Activated CD4-positive, alpha-beta memory T cell treated with anti-CD3 and anti-CD28 coated beads for 36 hours (primary cell): Measurements from ENCODE around the gene LHX4. TPM values are rescaled to one million over a fixed set of nuclear protein-coding genes. Genes with fewer than 3 reads are reported as not detected.
"Not testable (repeated sequence)": the region's sequence is repeated elsewhere in the genome, so short reads cannot be mapped to it uniquely, and the experiment has no call there.

Experiments used
- CTCF ChIA-PET: fragments of 350-600 bp; sonication (Branson Sonifier 250); formaldehyde crosslinking; loops from one replicate; lab custom pipeline; 2021; ENCODE audit warnings: antibody characterized with exemption, inconsistent platforms; lab: Charles Lee
- POLR2A ChIA-PET: fragments of 350-600 bp; sonication (Branson Sonifier 250); formaldehyde crosslinking; loops from one replicate; lab custom pipeline; 2021; ENCODE audit warnings: antibody characterized with exemption; lab: Charles Lee
- DNase-seq: peaks from one replicate; pipeline ENCODE4 v3.0.0-alpha.2; 2020
- H3K27ac Mint-ChIP-seq: one replicate; pipeline ENCODE4 v1.8.0; 2021; ENCODE audit warnings: mixed read lengths
- H3K27me3 Mint-ChIP-seq: one replicate; pipeline ENCODE4 v1.8.0; 2021; ENCODE audit warnings: mixed read lengths
- H3K36me3 Mint-ChIP-seq: one replicate; pipeline ENCODE4 v1.8.0; 2021; ENCODE audit warnings: mixed read lengths
- H3K4me1 Mint-ChIP-seq: one replicate; pipeline ENCODE4 v1.8.0; 2021; ENCODE audit warnings: low read depth, mixed read lengths
- H3K4me3 Mint-ChIP-seq: one replicate; pipeline ENCODE4 v1.8.0; 2021; ENCODE audit warnings: mild to moderate bottlenecking, mixed read lengths
- H3K9me3 Mint-ChIP-seq: one replicate; pipeline ENCODE4 v1.8.0; 2021; ENCODE audit warnings: mixed read lengths
- intact Hi-C: fragments of 100-400 bp; cut with micrococcal nuclease; formaldehyde crosslinking; loops from one replicate; pipeline ENCODE4 v1.15.1; 2023
- total RNA-seq, 2 experiments: library from RNA; stranded (reverse); gene quantifications; one replicate each; pipeline ENCODE4 v1.2.3, GENCODE V29; 2021

LHX4 gene
- total RNA-seq, 2 experiments from 2014 or later = not detected

GRCh38 chr1:180198611-180199010 is 31.5 kb upstream of the LHX4 start:
- POLR2A ChIA-PET = no interaction called here
- H3K27me3 Mint-ChIP-seq = no peaks in the 10 kb centered on the region
- intact Hi-C loops = no loop called here
- CTCF ChIA-PET = interaction anchor here (1.1 to 4.5 kb wide), 2 partner anchors 11 to 19 kb away, joined by 3 to 26 read pairs; no protein-coding TSS in a partner anchor
- no peak overlapping the region for H3K27ac Mint-ChIP-seq
- no peak overlapping the region for H3K4me3 Mint-ChIP-seq
- no peaks in the 10 kb centered on the region for H3K4me1 Mint-ChIP-seq
- no peak for DNase-seq
- peaks cover 5% of the 10 kb centered on the region for H3K36me3 Mint-ChIP-seq
- H3K9me3 Mint-ChIP-seq = no peaks in the 10 kb centered on the region

GRCh38 chr1:180199018-180199417 is 31.0 kb upstream of the LHX4 start:
- H3K27ac Mint-ChIP-seq = no peak overlapping the region
- ChIA-PET CTCF (interaction anchor here (4.5 kb wide), 1 partner anchor 19 kb away, joined by 26 read pairs; no protein-coding TSS in a partner anchor), POLR2A (no interaction called here)
- intact Hi-C loops = no loop called here
- DNase-seq = no peak
- no peaks in the 10 kb centered on the region for H3K27me3 Mint-ChIP-seq
- H3K9me3 Mint-ChIP-seq = no peaks in the 10 kb centered on the region
- no peaks in the 10 kb centered on the region for H3K4me1 Mint-ChIP-seq
- H3K36me3 Mint-ChIP-seq = peaks cover 5% of the 10 kb centered on the region
- H3K4me3 Mint-ChIP-seq = no peak overlapping the region

- Mint-ChIP-seq H3K27me3 (no peaks in the 10 kb centered on the region), H3K27ac (no peak overlapping the region), H3K4me3 (no peak overlapping the region), H3K4me1 (no peaks in the 10 kb centered on the region), H3K36me3 (no peaks in the 10 kb centered on the region), H3K9me3 (no peaks in the 10 kb centered on the region)
- CTCF ChIA-PET = interaction anchor here (3.2 kb wide), 1 partner anchor 21 kb away, joined by 16 read pairs; no protein-coding TSS in a partner anchor
- DNase-seq = no peak
- POLR2A ChIA-PET = no interaction called here
- intact Hi-C loops = no loop called here
Measured at GRCh38 chr1:180201451-180202200, 28.4 kb upstream of the LHX4 start.

DNA sequence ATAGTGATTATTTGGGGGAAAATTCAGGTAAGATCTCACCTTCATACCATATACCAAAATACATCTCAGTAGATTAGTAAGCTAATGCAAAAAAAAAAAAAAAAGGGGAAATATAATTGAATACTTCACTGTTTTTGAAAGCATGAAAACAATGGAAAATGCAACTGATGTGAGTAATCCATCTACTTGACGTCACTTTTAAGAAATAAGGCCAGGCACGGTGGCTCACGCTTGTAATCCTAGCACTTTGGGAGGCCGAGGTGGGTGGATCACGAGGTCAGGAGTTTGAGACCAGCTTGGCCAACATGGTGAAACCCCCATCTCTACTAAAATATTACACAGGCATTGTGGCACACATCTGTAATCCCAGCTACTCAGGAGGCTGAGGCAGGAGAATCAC is 27.5 kb upstream of the LHX4 start:
- H3K4me3 Mint-ChIP-seq, H3K27me3 Mint-ChIP-seq, intact Hi-C loops, H3K4me1 Mint-ChIP-seq, H3K9me3 Mint-ChIP-seq, H3K36me3 Mint-ChIP-seq, POLR2A ChIA-PET, DNase-seq, H3K27ac Mint-ChIP-seq: not testable (repeated sequence)
- CTCF ChIA-PET = interaction anchor here (1.0 to 3.2 kb wide), 2 partner anchors 22 to 34 kb away, joined by 3 to 16 read pairs; no protein-coding TSS in a partner anchor

DNA sequence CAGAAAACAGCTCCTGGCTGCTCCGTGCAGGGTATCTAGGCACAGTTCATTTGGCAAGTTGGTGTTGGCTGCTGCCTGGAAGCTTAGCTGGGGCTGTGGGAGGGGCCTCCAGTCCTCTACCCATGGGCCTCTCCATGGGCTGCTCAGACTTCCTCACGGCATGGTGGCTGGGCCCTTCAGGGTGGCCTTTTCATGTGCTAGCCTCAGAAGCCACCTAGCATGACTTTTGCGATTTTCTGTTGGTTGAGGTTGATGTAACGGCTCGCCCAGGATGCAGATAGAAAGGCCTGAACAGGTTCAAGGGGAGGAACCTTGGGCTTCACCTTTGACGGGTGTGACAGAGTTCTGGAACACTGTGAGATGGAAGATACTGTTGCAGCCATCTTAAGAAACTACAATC is 25.8 kb upstream of the LHX4 start:
- POLR2A ChIA-PET = no interaction called here
- CTCF ChIA-PET = interaction anchor here (0.6 kb wide), 1 partner anchor 19 kb away, joined by 3 read pairs; no protein-coding TSS in a partner anchor
- Mint-ChIP-seq H3K9me3 (no peaks in the 10 kb centered on the region), H3K36me3 (no peaks in the 10 kb centered on the region), H3K27me3 (no peaks in the 10 kb centered on the region), H3K4me3 (no peak overlapping the region), H3K4me1 (no peaks in the 10 kb centered on the region), H3K27ac (no peak overlapping the region)
- intact Hi-C loops = no loop called here
- no peak for DNase-seq

DNA sequence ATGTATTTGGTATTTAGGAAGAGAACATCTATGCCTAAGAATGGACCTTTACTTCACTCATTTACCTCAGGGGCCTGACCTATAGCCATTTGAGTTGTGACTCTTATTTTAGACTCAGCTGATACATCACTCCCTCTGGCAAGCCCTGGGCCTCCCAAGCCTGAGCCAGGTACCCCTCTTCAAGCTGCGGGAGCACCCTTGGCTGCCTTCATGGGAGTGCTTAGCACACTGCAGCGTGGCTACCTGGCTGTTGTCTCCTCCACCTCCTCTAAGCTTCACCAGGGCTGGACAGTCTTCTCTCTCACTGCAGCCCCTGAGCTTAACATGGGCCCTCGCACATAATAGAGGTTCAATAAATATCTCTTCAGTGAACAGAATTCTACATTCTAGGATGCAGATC is 23.5 kb upstream of the LHX4 start:
- H3K36me3 Mint-ChIP-seq = no peaks in the 10 kb centered on the region
- no peaks in the 10 kb centered on the region for H3K4me1 Mint-ChIP-seq
- CTCF ChIA-PET = interaction anchor here (0.8 kb wide), 1 partner anchor 15 kb away, joined by 3 read pairs; no protein-coding TSS in a partner anchor
- POLR2A ChIA-PET = no interaction called here
- H3K4me3 Mint-ChIP-seq = no peak overlapping the region
- H3K9me3 Mint-ChIP-seq = no peaks in the 10 kb centered on the region
- no peak overlapping the region for H3K27ac Mint-ChIP-seq
- H3K27me3 Mint-ChIP-seq = peaks cover 2% of the 10 kb centered on the region
- no peak for DNase-seq
- intact Hi-C loops = no loop called here

GRCh38 chr1:180208264-180208663 is 21.8 kb upstream of the LHX4 start:
- Mint-ChIP-seq H3K27ac (no peak overlapping the region), H3K36me3 (no peaks in the 10 kb centered on the region), H3K9me3 (no peaks in the 10 kb centered on the region), H3K27me3 (peaks cover 5% of the 10 kb centered on the region), H3K4me1 (peaks cover under 1% of the 10 kb centered on the region), H3K4me3 (no peak overlapping the region)
- CTCF ChIA-PET = no interaction called here
- intact Hi-C loops = no loop called here
- POLR2A ChIA-PET = no interaction called here
- no peak for DNase-seq

- Mint-ChIP-seq H3K9me3 (no peaks in the 10 kb centered on the region), H3K36me3 (no peaks in the 10 kb centered on the region), H3K4me1 (peaks cover 9% of the 10 kb centered on the region), H3K4me3 (no peak overlapping the region), H3K27me3 (peaks cover 5% of the 10 kb centered on the region), H3K27ac (no peak overlapping the region)
- no peak for DNase-seq
- intact Hi-C loops = no loop called here
- ChIA-PET CTCF (no interaction called here), POLR2A (no interaction called here)
Measured at GRCh38 chr1:180210008-180210620, 19.9 kb upstream of the LHX4 start.

DNA sequence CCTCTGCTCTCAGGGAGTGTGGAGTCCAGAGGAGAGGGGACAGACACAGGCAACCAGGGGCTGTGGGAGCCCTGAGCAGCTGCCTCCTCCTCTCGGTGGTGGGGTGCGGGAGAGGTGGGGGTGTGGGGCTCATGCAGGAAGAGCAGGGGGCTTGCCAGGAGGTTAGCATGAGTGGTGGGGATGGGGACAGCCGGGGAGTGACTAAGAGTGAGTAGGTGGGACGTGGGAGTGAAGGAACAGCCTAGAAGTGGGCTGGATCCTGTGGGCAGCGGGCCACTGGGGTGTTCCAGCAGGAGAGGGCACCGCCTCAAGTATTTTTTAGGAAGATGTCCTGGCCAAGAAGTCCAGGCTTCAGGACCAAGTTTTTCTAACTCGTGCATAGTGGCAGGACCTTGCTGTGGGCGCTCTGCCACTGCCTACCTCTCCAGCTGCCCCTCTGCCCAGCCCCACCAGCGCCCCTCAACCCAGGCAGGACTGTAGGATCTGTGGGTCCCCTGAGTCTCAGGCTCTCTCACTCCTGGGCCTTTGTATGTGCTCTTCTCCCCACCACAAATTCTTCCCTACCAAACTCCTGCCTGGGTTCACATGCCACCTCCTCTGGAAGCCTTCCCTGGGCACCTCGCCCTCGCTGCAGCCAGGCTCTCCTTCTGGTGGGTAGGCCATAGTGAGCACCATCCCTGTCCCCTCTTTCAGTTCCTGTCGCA is 18.8 kb upstream of the LHX4 start:
- intact Hi-C loops = no loop called here
- DNase-seq = no peak
- Mint-ChIP-seq H3K4me1 (peaks cover 16% of the 10 kb centered on the region), H3K4me3 (no peak overlapping the region), H3K9me3 (no peaks in the 10 kb centered on the region), H3K27ac (no peak overlapping the region), H3K27me3 (peaks cover 5% of the 10 kb centered on the region), H3K36me3 (no peaks in the 10 kb centered on the region)
- ChIA-PET CTCF (no interaction called here), POLR2A (no interaction called here)

DNA sequence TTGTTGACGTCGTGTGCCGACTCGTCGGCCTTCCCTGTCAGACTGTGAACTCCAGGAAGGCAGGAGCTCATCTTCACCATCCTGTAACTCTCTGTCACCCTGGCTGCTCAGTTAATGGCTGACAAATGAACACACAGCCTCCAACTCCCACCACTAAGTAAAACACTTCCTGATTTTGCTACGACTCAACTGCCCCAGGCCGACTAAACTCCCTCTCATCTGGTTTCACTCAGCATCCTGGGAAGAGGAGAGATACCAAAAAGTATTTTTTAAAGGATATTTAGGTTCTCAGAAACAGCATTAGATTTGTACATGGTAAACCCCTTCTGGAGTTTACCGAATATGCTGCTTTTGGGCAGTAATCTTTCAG is 18.2 kb upstream of the LHX4 start:
- DNase-seq = no peak
- no peak overlapping the region for H3K27ac Mint-ChIP-seq
- CTCF ChIA-PET = interaction anchor here (2.4 kb wide), 1 partner anchor 32 kb away, joined by 16 read pairs; no protein-coding TSS in a partner anchor

GRCh38 chr1:180213401-180214170 is 16.5 kb upstream of the LHX4 start:
- Mint-ChIP-seq H3K27me3 (peaks cover 5% of the 10 kb centered on the region), H3K27ac (no peak overlapping the region), H3K4me1 (peaks cover 16% of the 10 kb centered on the region), H3K9me3 (no peaks in the 10 kb centered on the region), H3K4me3 (peak overlapping the region; percentile 48), H3K36me3 (no peaks in the 10 kb centered on the region)
- peak; percentile 78 for DNase-seq
- ChIA-PET POLR2A (no interaction called here), CTCF (interaction anchor here (0.6 to 2.4 kb wide), 4 partner anchors 9 to 1645 kb away, joined by 3 to 16 read pairs (median 4); no protein-coding TSS in a partner anchor)
- intact Hi-C loops = no loop called here

More for the DNA sequence above, 18.2 kb upstream of the LHX4 start:
- POLR2A ChIA-PET = no interaction called here
- Mint-ChIP-seq H3K4me3 (no peak overlapping the region), H3K9me3 (no peaks in the 10 kb centered on the region), H3K36me3 (no peaks in the 10 kb centered on the region), H3K27me3 (peaks cover 5% of the 10 kb centered on the region), H3K4me1 (peaks cover 16% of the 10 kb centered on the region)
- intact Hi-C loops = no loop called here
